Nephron progenitor cell (in vitro differentiated cells): ENCODE measurements around the gene ABCF3.

Experiments
- DNase-seq: peaks from one replicate; pipeline ENCODE4 v3.0.0; 2021
- H3K27ac Mint-ChIP-seq: 2 replicates; pipeline ENCODE4 v1.8.0; 2021; ENCODE audit warnings: mild to moderate bottlenecking, moderate library complexity, mixed read lengths
- H3K27me3 Mint-ChIP-seq: 2 replicates; pipeline ENCODE4 v1.8.0; 2021; ENCODE audit warnings: mild to moderate bottlenecking, low read depth, mixed read lengths; ENCODE audit not compliant: poor library complexity
- H3K36me3 Mint-ChIP-seq: 2 replicates; pipeline ENCODE4 v1.8.0; 2021; ENCODE audit warnings: low read depth, mixed read lengths
- H3K4me1 Mint-ChIP-seq: 2 replicates; pipeline ENCODE4 v1.8.0; 2021; ENCODE audit warnings: mixed read lengths
- H3K4me3 Mint-ChIP-seq: 2 replicates; pipeline ENCODE4 v1.8.0; 2021; ENCODE audit warnings: mild to moderate bottlenecking, moderate library complexity, mixed read lengths
- H3K9me3 Mint-ChIP-seq: 2 replicates; pipeline ENCODE4 v1.8.0; 2021; ENCODE audit warnings: mild to moderate bottlenecking, moderate library complexity, mixed read lengths
- CTCF ChIP-seq: fragments of 200-600 bp; sonication (generic); IDR thresholded peaks from 2 replicates; pipeline ENCODE4 v1.5.0; 2021; ENCODE audit warnings: antibody characterized with exemption

ABCF3 gene

GRCh38 chr3:184186184-184186901 lies at the start of gene ABCF3:
ABCF3 (plus strand) TSS chr3:184186199; CDS start chr3:184186208, 9 bp downstream.
- Mint-ChIP-seq H3K4me1 (peaks cover 30% of the 10 kb centered on the region), H3K27me3 (no peaks in the 10 kb centered on the region), H3K27ac (peak within 1 kb of the TSS; percentile 95), H3K4me3 (peak within 1 kb of the TSS; percentile 99), H3K9me3 (no peaks in the 10 kb centered on the region), H3K36me3 (peaks cover 49% of the 10 kb centered on the region)
- DNase-seq: no peak
- TF ChIP-seq CTCF: no peak

GRCh38 chr3:184140436-184140835 lies 45.6 kb upstream of the ABCF3 start:
- no peaks in the 10 kb centered on the region for H3K9me3 Mint-ChIP-seq
- peaks cover 19% of the 10 kb centered on the region for H3K4me1 Mint-ChIP-seq
- TF ChIP-seq CTCF: no peak
- peaks cover 27% of the 10 kb centered on the region for H3K36me3 Mint-ChIP-seq
- no peak for DNase-seq
- no peak overlapping the region for H3K4me3 Mint-ChIP-seq
- H3K27me3 Mint-ChIP-seq: no peaks in the 10 kb centered on the region
- H3K27ac Mint-ChIP-seq: no peak overlapping the region

GRCh38 chr3:184142199-184142598 lies 43.8 kb upstream of the ABCF3 start:
- TF ChIP-seq CTCF: no peak
- Mint-ChIP-seq H3K36me3 (peaks cover 27% of the 10 kb centered on the region), H3K27me3 (no peaks in the 10 kb centered on the region), H3K27ac (no peak overlapping the region), H3K4me3 (no peak overlapping the region), H3K4me1 (peaks cover under 1% of the 10 kb centered on the region), H3K9me3 (no peaks in the 10 kb centered on the region)
- no peak for DNase-seq

GRCh38 chr3:184143327-184143726 lies 42.7 kb upstream of the ABCF3 start:
- TF ChIP-seq CTCF: no peak
- H3K4me1 Mint-ChIP-seq: no peaks in the 10 kb centered on the region
- H3K36me3 Mint-ChIP-seq: peaks cover 20% of the 10 kb centered on the region
- H3K27ac Mint-ChIP-seq: peak overlapping the region; percentile 85
- no peak for DNase-seq
- H3K9me3 Mint-ChIP-seq: no peaks in the 10 kb centered on the region
- no peaks in the 10 kb centered on the region for H3K27me3 Mint-ChIP-seq
- no peak overlapping the region for H3K4me3 Mint-ChIP-seq

- no peak overlapping the region for H3K4me3 Mint-ChIP-seq
- H3K9me3 Mint-ChIP-seq: no peaks in the 10 kb centered on the region
- no peak for TF ChIP-seq CTCF
- peaks cover 20% of the 10 kb centered on the region for H3K36me3 Mint-ChIP-seq
- DNase-seq: no peak
- H3K4me1 Mint-ChIP-seq: no peaks in the 10 kb centered on the region
- peak overlapping the region; percentile 29 for H3K27ac Mint-ChIP-seq
- H3K27me3 Mint-ChIP-seq: no peaks in the 10 kb centered on the region
These were observed 41.5 kb upstream of the ABCF3 start for GRCh38 chr3:184144505-184144904.

GRCh38 chr3:184145111-184145524 lies 40.9 kb upstream of the ABCF3 start:
- Mint-ChIP-seq H3K36me3 (peaks cover 17% of the 10 kb centered on the region), H3K4me3 (no peak overlapping the region), H3K9me3 (no peaks in the 10 kb centered on the region), H3K27ac (peak overlapping the region; percentile 29), H3K4me1 (no peaks in the 10 kb centered on the region), H3K27me3 (no peaks in the 10 kb centered on the region)
- no peak for DNase-seq
- peak; percentile 17 for TF ChIP-seq CTCF
